Esophagus muscularis mucosa (tissue), 4 donors: ENCODE results near the gene CRYGS.

ENCODE experiments used
- EP300 ChIP-seq: sonication (generic); formaldehyde crosslinking; IDR thresholded peaks from one replicate; pipeline ENCODE4 v1.6.1; 2017; ENCODE audit warnings: antibody characterized with exemption
- POLR2AphosphoS5 ChIP-seq, 2 donors: sonication (generic); formaldehyde crosslinking; IDR thresholded peaks; one replicate each; pipeline ENCODE4 v1.6.1; 2017; ENCODE audit warnings: antibody characterized with exemption in 2 of 2
- TF ChIP-seq, protein P1 (sequence below), 3 experiments: fragments of 200-600 bp in 2 of 3; fragments of 450-650 bp in 1 of 3; sonication (generic) in 2 of 3; IDR thresholded peaks; one replicate each; pipeline ENCODE4 v1.5.1; 2017 to 2019; ENCODE audit warnings: antibody characterized with exemption in 3 of 3, mild to moderate bottlenecking in 2 of 3, moderate library complexity in 1 of 3

- TF ChIP-seq EP300 (no peak), POLR2AphosphoS5 (IDR thresholded peaks at IDR 0.05) (no peak)
- TF ChIP-seq, protein P1, sequence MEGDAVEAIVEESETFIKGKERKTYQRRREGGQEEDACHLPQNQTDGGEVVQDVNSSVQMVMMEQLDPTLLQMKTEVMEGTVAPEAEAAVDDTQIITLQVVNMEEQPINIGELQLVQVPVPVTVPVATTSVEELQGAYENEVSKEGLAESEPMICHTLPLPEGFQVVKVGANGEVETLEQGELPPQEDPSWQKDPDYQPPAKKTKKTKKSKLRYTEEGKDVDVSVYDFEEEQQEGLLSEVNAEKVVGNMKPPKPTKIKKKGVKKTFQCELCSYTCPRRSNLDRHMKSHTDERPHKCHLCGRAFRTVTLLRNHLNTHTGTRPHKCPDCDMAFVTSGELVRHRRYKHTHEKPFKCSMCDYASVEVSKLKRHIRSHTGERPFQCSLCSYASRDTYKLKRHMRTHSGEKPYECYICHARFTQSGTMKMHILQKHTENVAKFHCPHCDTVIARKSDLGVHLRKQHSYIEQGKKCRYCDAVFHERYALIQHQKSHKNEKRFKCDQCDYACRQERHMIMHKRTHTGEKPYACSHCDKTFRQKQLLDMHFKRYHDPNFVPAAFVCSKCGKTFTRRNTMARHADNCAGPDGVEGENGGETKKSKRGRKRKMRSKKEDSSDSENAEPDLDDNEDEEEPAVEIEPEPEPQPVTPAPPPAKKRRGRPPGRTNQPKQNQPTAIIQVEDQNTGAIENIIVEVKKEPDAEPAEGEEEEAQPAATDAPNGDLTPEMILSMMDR (IDR thresholded peaks at IDR 0.05): no peak
Measured at GRCh38 chr3:186569779-186570095, 25.6 kb upstream of the CRYGS start.
